ENCODE results near the gene DNAH6.

Gene DNAH6

GRCh38 chr2:84723831-84724230, 207.5 kb downstream of the DNAH6 start:
- Histone ChIP-seq H3K27ac (replicated peaks; ENCODE audit: low read length) (no peak overlapping the region), H2BK15ac (ENCODE audit: low read length) (no peak overlapping the region), H3K4me2 (ENCODE audit: insufficient read depth, low read length, poor library complexity, severe bottlenecking) (no peak overlapping the region), H2BK12ac (ENCODE audit: low read length) (no peak overlapping the region), H3K4me1 (ENCODE audit: control insufficient read depth in 2 of 2, insufficient read depth in 1 of 2, low read depth in 1 of 2, low read length in 2 of 2) (no peaks in the 10 kb centered on the region), H3K14ac (ENCODE audit: low read length) (no peak overlapping the region), H2BK120ac (ENCODE audit: low read depth, low read length) (no peak overlapping the region), H3K9me3 (replicated peaks in 1 of 2; ENCODE audit: control insufficient read depth in 2 of 2, insufficient read depth in 1 of 2, low read depth in 1 of 2, low read length in 2 of 2) (no peaks in the 10 kb centered on the region), H4K91ac (ENCODE audit: low read depth, low read length, poor library complexity) (no peak overlapping the region), H3K4me3 (ENCODE audit: low read length in 2 of 2) (no peak overlapping the region), H4K8ac (ENCODE audit: low read depth, low read length) (no peak overlapping the region), H3K27me3 (ENCODE audit: control insufficient read depth in 3 of 3, insufficient read depth in 3 of 3, low read depth in 1 of 3, low read length in 3 of 3) (peaks cover 0 to 2% (median 0%) of the 10 kb centered on the region in 3 experiments), H2AK5ac (ENCODE audit: low read depth, low read length) (no peak overlapping the region), H3K9ac (ENCODE audit: low read depth, low read length, poor library complexity) (no peak overlapping the region), H3K79me1 (ENCODE audit: low read depth, low read length) (no peaks in the 10 kb centered on the region), H3K23ac (ENCODE audit: low read depth, low read length, poor library complexity) (no peak overlapping the region), H2BK5ac (ENCODE audit: low read length) (no peak overlapping the region), H3K36me3 (replicated peaks in 1 of 2; ENCODE audit: control insufficient read depth in 2 of 2, insufficient read depth in 2 of 2, low read length in 2 of 2) (no peaks in the 10 kb centered on the region), H3K4ac (ENCODE audit: low read length) (no peak overlapping the region), H2AFZ (ENCODE audit: low read length) (no peak overlapping the region), H3K18ac (ENCODE audit: low read length) (no peak overlapping the region)
- no peak for DNase-seq (ENCODE audit: low spot score)
- WGBS, 2 donors (ENCODE audit: extremely low coverage in 2 of 2, insufficient read length in 2 of 2, insufficient replicate concordance in 1 of 2): no CpG with 5 or more reads among the region's 2 CpGs

- Histone ChIP-seq H3K4me2 (ENCODE audit: insufficient read depth, low read length, poor library complexity, severe bottlenecking) (no peak overlapping the region), H2BK12ac (ENCODE audit: low read length) (no peak overlapping the region), H2AK5ac (ENCODE audit: low read depth, low read length) (no peak overlapping the region), H3K9ac (ENCODE audit: low read depth, low read length, poor library complexity) (no peak overlapping the region), H2BK120ac (ENCODE audit: low read depth, low read length) (no peak overlapping the region), H3K27me3 (ENCODE audit: control insufficient read depth in 3 of 3, insufficient read depth in 3 of 3, low read depth in 1 of 3, low read length in 3 of 3) (no peaks in the 10 kb centered on the region), H3K18ac (ENCODE audit: low read length) (no peak overlapping the region), H2BK5ac (ENCODE audit: low read length) (no peak overlapping the region), H3K79me1 (ENCODE audit: low read depth, low read length) (no peaks in the 10 kb centered on the region), H3K23ac (ENCODE audit: low read depth, low read length, poor library complexity) (no peak overlapping the region), H4K91ac (ENCODE audit: low read depth, low read length, poor library complexity) (no peak overlapping the region), H3K14ac (ENCODE audit: low read length) (no peak overlapping the region), H3K4ac (ENCODE audit: low read length) (no peak overlapping the region), H3K36me3 (replicated peaks in 1 of 2; ENCODE audit: control insufficient read depth in 2 of 2, insufficient read depth in 2 of 2, low read length in 2 of 2) (no peaks in the 10 kb centered on the region), H2AFZ (ENCODE audit: low read length) (no peak overlapping the region), H2BK15ac (ENCODE audit: low read length) (no peak overlapping the region), H3K4me1 (ENCODE audit: control insufficient read depth in 2 of 2, insufficient read depth in 1 of 2, low read depth in 1 of 2, low read length in 2 of 2) (no peaks in the 10 kb centered on the region), H4K8ac (ENCODE audit: low read depth, low read length) (no peak overlapping the region), H3K4me3 (ENCODE audit: low read length in 2 of 2) (no peak overlapping the region), H3K9me3 (replicated peaks in 1 of 2; ENCODE audit: control insufficient read depth in 2 of 2, insufficient read depth in 1 of 2, low read depth in 1 of 2, low read length in 2 of 2) (no peaks in the 10 kb centered on the region), H3K27ac (replicated peaks; ENCODE audit: low read length) (no peak overlapping the region)
- WGBS, 2 donors (ENCODE audit: extremely low coverage in 2 of 2, insufficient read length in 2 of 2, insufficient replicate concordance in 1 of 2): no CpG with 5 or more reads among the region's 1 CpG
- no peak for DNase-seq (ENCODE audit: low spot score)
Measured at GRCh38 chr2:84725717-84726116, 209.4 kb downstream of the DNAH6 start.

DNA sequence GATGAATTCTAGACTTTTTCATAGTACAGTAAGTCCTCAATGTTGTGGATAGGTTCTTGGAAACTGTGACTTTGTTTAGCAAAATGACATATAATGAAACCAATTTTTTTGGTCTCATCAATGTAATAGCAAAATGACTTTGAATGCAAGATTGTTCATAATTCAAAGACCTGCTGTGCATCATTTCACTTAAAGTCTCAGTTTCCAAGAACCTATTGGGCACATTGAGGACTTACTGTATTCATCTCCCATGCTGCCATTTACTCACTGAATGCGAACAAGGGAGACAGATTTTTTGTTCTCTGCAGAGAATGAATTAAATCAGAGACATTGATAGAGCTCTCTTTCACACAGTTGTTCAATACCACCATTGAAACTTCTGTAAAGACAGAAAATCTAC, 211.0 kb downstream of the DNAH6 start:
- Histone ChIP-seq H4K8ac (ENCODE audit: low read depth, low read length) (no peak overlapping the region), H2AK5ac (ENCODE audit: low read depth, low read length) (no peak overlapping the region), H3K4me1 (ENCODE audit: control insufficient read depth in 2 of 2, insufficient read depth in 1 of 2, low read depth in 1 of 2, low read length in 2 of 2) (no peaks in the 10 kb centered on the region), H3K9me3 (replicated peaks in 1 of 2; ENCODE audit: control insufficient read depth in 2 of 2, insufficient read depth in 1 of 2, low read depth in 1 of 2, low read length in 2 of 2) (no peaks in the 10 kb centered on the region), H2BK120ac (ENCODE audit: low read depth, low read length) (no peak overlapping the region), H3K27me3 (ENCODE audit: control insufficient read depth in 3 of 3, insufficient read depth in 3 of 3, low read depth in 1 of 3, low read length in 3 of 3) (no peaks in the 10 kb centered on the region), H3K4me3 (ENCODE audit: low read length in 2 of 2) (no peak overlapping the region), H3K36me3 (replicated peaks in 1 of 2; ENCODE audit: control insufficient read depth in 2 of 2, insufficient read depth in 2 of 2, low read length in 2 of 2) (no peaks in the 10 kb centered on the region), H3K27ac (replicated peaks; ENCODE audit: low read length) (no peak overlapping the region), H3K18ac (ENCODE audit: low read length) (no peak overlapping the region), H4K91ac (ENCODE audit: low read depth, low read length, poor library complexity) (no peak overlapping the region), H2AFZ (ENCODE audit: low read length) (no peak overlapping the region), H3K23ac (ENCODE audit: low read depth, low read length, poor library complexity) (no peak overlapping the region), H3K9ac (ENCODE audit: low read depth, low read length, poor library complexity) (no peak overlapping the region), H2BK12ac (ENCODE audit: low read length) (no peak overlapping the region), H3K14ac (ENCODE audit: low read length) (no peak overlapping the region), H3K4me2 (ENCODE audit: insufficient read depth, low read length, poor library complexity, severe bottlenecking) (no peak overlapping the region), H2BK5ac (ENCODE audit: low read length) (no peak overlapping the region), H3K4ac (ENCODE audit: low read length) (no peak overlapping the region), H3K79me1 (ENCODE audit: low read depth, low read length) (no peaks in the 10 kb centered on the region), H2BK15ac (ENCODE audit: low read length) (no peak overlapping the region)
- WGBS, 2 donors (ENCODE audit: extremely low coverage in 2 of 2, insufficient read length in 2 of 2, insufficient replicate concordance in 1 of 2): no CpG with 5 or more reads among the region's 1 CpG
- no peak for DNase-seq (ENCODE audit: low spot score)

- H3K4me2 ChIP-seq (ENCODE audit: insufficient read depth, low read length, poor library complexity, severe bottlenecking): no peak overlapping the region
- WGBS, 2 donors (ENCODE audit: extremely low coverage in 2 of 2, insufficient read length in 2 of 2, insufficient replicate concordance in 1 of 2): no CpG with 5 or more reads among the region's 2 CpGs
Measured at GRCh38 chr2:84729224-84729623, 212.9 kb downstream of the DNAH6 start.

More at GRCh38 chr2:84729224-84729623, 212.9 kb downstream of the DNAH6 start:
- H2AK5ac ChIP-seq (ENCODE audit: low read depth, low read length): no peak overlapping the region
- H4K91ac ChIP-seq (ENCODE audit: low read depth, low read length, poor library complexity): no peak overlapping the region
- no peaks in the 10 kb centered on the region for H3K36me3 ChIP-seq (replicated peaks in 1 of 2; ENCODE audit: control insufficient read depth in 2 of 2, insufficient read depth in 2 of 2, low read length in 2 of 2)
- no peak overlapping the region for H2BK15ac ChIP-seq (ENCODE audit: low read length)
- no peak overlapping the region for H2BK5ac ChIP-seq (ENCODE audit: low read length)
- no peak overlapping the region for H3K14ac ChIP-seq (ENCODE audit: low read length)
- no peak overlapping the region for H3K9ac ChIP-seq (ENCODE audit: low read depth, low read length, poor library complexity)
- no peak overlapping the region for H3K18ac ChIP-seq (ENCODE audit: low read length)
- H2BK12ac ChIP-seq (ENCODE audit: low read length): no peak overlapping the region
- no peak overlapping the region for H3K4ac ChIP-seq (ENCODE audit: low read length)
- H3K27ac ChIP-seq (replicated peaks; ENCODE audit: low read length): no peak overlapping the region
- H3K79me1 ChIP-seq (ENCODE audit: low read depth, low read length): no peaks in the 10 kb centered on the region
- no peak overlapping the region for H2AFZ ChIP-seq (ENCODE audit: low read length)
- no peaks in the 10 kb centered on the region for H3K9me3 ChIP-seq (replicated peaks in 1 of 2; ENCODE audit: control insufficient read depth in 2 of 2, insufficient read depth in 1 of 2, low read depth in 1 of 2, low read length in 2 of 2)
- no peak overlapping the region for H4K8ac ChIP-seq (ENCODE audit: low read depth, low read length)
- no peak overlapping the region for H2BK120ac ChIP-seq (ENCODE audit: low read depth, low read length)
- no peak overlapping the region for H3K4me3 ChIP-seq (ENCODE audit: low read length in 2 of 2)
- DNase-seq (ENCODE audit: low spot score): no peak
- no peak overlapping the region for H3K23ac ChIP-seq (ENCODE audit: low read depth, low read length, poor library complexity)
- H3K4me1 ChIP-seq (ENCODE audit: control insufficient read depth in 2 of 2, insufficient read depth in 1 of 2, low read depth in 1 of 2, low read length in 2 of 2): no peaks in the 10 kb centered on the region
- no peaks in the 10 kb centered on the region for H3K27me3 ChIP-seq (ENCODE audit: control insufficient read depth in 3 of 3, insufficient read depth in 3 of 3, low read depth in 1 of 3, low read length in 3 of 3)

All from neuronal stem cell (in vitro differentiated cells).